GM18505 (cell line): ENCODE data around the gene APOL4.
"Not testable (repeated sequence)": the region's sequence is repeated elsewhere in the genome, so short reads cannot be mapped to it uniquely, and the experiment has no call there.

ENCODE experiments used
- ATAC-seq: cut with Tn5 transposase; IDR thresholded peaks from one replicate; pipeline ENCODE4 v1.9.1; 2021; ENCODE audit not compliant: unreplicated experiment
- POLR2A ChIP-seq: IDR thresholded peaks from 4 replicates; pipeline ENCODE4 v1.6.1; 2011; ENCODE audit warnings: borderline replicate concordance; ENCODE audit not compliant: insufficient read depth, insufficient read length; ENCODE audit errors: extremely low read depth

Gene APOL4

DNA sequence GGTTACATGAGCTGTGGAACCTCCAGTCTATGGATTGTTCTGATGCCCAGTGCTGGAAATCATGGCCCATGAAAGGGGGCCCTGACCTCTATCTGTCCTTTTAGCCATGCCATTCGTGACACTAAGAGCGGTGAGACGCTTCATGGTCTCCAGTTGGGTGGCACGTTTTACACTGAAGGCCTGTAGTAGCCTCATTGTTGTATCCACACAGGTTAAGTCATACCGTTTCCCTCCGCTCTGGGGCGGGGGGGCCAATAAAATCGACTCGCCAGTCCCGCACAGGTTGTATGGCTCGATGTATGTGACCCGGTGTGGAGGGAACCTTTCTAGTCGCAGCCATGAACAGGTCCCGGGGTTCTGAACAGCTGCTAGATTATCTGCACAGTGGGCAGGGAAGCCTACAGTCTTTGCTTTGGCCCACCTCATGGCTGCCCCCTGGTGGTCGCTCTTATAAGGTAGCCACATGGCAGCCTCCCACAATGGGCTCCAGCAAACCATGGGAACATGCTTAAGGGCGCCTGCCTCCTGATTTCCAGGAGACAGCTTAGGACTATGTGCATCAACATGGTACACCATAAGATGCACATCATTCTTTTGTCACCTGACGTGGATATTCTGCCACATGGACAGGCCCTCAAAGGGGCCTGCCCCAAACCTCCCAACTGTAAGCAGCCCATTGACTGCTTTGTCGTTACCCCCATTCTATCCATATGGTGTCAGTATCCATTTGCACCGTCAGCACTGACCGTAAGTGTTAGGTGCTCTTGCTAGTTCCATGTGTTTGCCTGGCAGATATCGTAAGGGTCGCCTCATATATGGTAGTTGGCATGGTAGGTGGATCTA lies 21.4 kb downstream of the APOL4 start:
- TF ChIP-seq POLR2A = no peak
- ATAC-seq = no peak

DNA sequence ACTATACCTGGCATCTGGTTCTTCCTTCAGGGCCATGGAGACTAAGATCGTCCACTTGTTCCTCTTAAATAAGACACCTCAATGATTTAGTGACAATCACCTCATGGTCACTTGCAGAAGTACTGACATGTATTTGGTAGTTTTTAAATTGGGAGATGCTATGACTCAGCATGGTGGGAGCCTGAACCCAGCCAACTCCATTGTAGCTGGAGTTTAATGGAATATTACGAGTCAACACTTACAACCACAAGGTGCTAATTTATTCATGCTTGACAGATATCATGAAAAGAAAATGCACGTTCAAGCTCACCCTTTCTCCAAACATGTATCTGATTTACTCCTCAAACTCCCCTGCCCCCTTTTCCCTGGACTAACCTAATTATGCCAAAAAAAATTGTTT lies 24.4 kb downstream of the APOL4 start:
- no peak for TF ChIP-seq POLR2A
- no peak for ATAC-seq

DNA sequence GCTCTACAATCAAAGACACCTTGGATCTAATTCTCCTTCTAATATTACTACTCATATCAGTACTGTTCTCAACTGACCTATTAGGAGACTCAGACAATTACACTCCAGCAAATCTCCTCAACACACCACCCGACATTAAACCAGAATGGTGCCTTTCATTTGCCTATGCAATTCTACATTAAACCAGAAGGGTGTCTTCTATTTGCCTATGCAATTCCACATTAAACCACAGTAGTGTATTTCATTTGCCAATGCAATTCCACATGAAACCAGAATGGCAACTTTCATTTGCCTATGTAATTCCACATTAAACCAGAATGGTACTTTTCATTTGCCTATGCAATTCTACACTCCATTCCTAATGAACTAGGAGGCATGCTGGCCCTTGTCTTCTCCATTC lies 25.7 kb downstream of the APOL4 start:
- no peak for ATAC-seq
- TF ChIP-seq POLR2A = no peak

DNA sequence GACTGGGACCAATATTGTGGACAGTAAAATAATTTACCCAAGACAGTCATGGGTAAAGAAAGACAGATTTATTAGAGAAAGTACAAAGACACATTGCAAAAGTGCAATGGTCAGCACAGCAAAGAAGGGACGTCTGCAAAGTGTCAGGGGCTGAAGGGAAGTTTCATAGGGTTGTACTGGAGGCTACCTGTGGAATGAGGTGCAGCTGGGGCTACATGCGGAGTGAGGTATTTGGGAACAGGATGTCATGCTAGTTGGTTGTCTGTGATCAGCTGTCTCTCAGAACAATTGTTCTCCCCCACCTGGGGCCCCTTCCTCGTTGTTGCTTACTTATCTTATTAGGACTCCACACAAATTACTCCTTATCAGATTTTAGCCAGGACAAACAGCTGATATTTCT lies 29.7 kb downstream of the APOL4 start:
- no peak for TF ChIP-seq POLR2A
- no peak for ATAC-seq

DNA sequence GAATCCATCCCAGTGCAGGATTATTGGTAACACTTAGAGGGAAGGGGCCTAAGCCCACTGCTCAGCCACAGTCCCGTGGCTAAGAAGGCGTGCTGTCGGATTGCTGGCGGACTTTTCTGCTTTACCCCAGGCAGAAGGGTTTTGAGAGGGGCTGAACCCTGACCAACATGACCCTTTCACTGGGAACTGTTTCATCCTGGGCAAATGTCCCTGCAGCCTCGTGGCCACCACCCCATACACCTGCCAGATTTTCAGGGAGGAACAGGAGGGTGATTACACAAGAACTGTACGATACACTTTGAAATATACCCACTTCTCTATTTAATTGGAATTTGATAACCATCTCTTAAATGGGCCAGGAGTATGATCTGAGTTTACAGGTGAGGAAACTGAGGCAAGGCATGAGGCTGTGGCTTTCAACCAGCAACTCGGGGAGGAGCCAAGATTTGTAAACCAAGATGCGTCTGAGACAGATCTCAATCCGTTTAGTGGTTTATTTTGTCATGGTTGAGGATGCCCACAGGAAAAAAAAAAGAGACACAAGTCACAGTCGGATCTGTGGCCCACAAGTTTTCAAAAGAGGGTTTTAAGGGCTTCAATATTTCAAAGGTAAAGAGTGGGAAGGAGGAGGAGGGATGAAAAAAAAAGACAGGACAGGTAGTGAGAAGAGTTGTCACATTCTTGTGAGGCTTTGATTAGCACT lies 34.9 kb downstream of the APOL4 start:
- ATAC-seq = no peak
- no peak for TF ChIP-seq POLR2A

DNA sequence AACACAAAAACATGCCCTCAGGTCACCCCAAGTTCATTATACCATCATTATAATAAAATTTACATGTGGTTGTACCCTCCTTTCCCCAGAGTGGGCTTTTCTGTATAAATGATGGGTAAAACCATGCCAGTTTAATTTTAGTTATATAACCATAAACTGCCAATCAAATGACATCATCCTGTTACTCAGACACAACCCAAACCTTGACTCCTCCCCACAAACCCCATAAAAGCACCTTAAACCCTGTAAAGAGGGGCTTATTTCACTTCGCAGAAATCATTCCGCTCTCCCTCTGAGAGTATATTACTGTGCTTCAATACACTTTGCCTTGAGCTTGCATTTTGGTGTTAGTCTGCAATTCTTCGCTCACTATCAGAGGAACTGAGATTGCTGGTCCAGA lies 35.5 kb downstream of the APOL4 start:
- ATAC-seq = no peak
- no peak for TF ChIP-seq POLR2A

DNA sequence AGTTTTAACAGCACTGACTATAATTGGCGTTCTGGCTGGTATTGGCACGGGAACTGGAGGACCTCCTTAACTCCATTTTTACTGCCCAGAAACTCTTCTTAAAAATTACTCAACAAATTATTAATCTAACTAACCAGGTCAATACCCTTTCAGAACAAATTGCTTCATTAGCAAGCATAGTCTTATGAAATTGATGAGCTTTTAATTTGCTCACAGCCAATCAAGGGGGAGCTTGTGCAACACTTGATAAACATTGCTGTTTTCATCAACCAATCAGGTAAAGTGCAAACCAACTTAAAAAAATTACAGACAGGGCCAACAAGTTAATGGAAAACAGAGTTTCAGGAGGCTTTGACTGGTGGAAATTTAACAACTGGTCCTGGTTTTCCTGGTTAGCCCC lies 36.5 kb downstream of the APOL4 start:
- no peak for ATAC-seq
- no peak for TF ChIP-seq POLR2A

DNA sequence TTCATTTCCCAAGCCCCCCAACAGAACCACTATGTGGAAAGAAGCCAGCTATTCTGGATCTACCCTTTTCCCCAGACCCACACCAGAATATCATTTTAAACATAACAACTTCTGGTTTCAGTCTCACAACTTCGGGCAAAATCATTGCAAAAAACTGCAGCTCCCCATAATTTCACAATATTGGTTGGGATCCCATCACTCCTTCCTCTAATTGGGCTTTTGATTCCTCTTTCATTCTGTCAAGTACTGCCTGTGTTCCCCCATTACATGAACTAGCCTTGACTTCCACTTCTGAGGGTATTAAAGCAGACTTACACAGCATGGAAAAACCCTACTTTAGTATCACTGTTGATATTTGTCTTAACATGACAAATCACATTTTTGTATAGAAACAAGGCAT lies 37.0 kb downstream of the APOL4 start:
- no peak for ATAC-seq
- no peak for TF ChIP-seq POLR2A

DNA sequence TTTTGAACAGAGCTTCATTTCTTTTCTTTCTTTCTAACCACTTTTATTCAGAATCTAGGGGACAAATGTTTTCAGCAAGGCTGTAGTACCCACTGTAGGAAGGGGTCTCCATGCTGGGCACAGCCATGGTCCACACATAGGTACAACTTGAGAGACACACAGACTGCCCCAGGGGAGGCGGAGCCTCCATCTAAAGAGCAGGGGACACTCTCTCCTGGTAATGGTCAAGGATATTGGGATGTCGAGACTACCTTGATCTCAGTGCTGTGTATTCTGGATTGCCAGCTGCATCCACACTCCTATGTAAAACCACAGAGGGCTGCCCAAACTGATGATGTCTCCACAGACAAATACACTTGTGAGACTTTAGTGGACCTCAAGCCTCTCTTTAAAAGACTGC lies 38.1 kb downstream of the APOL4 start:
- ATAC-seq = no peak
- TF ChIP-seq POLR2A = no peak

DNA sequence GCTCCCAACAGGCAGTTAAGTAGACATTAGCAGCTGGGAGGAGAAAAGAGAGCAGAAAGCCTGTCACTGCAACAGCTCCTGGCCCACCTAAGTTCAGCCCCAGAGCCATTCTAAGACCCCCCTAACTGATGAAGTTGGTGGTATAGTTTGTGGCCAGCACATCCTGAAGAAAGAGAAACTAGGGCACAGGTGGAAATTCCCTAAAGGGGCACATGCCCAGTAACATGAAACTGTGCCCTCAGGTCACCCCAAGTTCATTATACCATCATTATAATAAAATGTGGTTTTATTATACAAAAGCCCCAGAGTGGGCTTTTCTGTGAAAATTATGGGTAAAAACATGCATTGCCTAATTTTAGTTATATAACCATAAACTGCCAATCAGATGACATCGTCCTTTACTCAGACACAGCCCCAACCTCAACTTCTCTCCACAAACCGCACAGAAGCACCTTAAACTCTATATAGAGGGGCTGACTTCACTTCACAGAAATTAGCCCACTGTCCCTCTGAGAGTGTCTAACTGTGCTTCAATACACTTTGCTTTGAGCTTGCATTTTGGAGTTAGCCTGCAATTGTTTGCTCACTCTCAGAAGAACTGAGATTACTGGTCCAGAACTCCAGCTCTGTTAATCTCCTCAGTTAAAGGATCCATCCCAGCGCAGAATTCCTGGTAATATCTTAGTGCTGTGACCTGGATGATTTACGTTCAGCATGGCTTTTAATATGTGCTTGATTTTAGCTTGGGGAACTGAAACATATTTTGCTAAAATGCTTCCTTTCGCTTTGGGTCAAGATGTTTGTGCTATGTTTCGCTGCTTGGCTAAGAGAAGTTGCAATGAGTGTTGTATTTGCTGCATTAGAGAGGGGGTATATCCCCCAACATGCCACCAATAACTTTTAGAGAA lies 39.2 kb downstream of the APOL4 start:
- no peak for TF ChIP-seq POLR2A
- peak; percentile 45 for ATAC-seq

DNA sequence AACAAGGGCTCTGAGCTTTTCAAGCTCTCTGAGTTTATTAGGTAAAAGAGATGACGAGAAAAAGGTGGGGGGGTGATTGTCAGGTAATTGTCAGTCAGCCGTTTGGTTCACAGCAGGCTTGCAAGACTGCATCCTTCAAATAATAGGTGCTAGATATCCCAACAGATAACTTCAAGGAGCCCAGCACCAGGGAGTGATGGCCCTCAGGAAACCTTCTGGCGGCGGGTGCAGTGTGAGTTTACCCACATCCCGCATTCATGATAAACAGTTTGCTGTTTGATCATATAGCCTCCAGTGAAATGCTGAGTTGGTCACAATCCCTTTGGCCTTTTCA lies 39.8 kb downstream of the APOL4 start:
- not testable (repeated sequence) for ATAC-seq

DNA sequence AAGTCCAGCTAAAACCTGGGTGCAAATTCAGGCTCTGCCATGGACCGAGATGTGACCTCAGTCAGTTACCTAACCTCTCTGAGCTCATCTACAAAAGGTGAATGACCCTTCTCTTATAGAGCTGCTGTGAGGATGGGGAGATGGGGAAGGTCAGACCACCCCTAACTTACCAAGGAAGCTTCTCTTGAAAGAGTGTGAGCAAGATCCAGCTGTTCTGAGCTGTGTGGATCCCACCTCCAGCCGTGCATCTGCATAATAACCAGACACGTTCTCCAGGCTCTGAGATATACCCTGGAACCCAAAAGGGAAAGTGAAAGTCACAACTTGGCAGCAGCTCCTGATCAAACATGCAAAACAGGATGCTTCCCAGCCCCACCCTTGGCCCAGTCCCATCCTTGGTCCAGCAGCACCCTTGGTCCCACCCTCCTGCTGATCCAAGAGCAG lies 41.1 kb downstream of the APOL4 start, which contains the start of gene APOL3:
Gene APOL3, minus strand, starts transcription at position 257 of the 444 bp plus-strand sequence. CDS start 11,700 bp downstream, outside the sequence.
- peak; percentile 60 for TF ChIP-seq POLR2A
- no peak for ATAC-seq
